B cell (primary cell): Measurements from ENCODE around the gene WASF2. TPM values are rescaled to one million over a fixed set of nuclear protein-coding genes. Genes with fewer than 3 reads are reported as not detected.
"Not testable (repeated sequence)": the region's sequence is repeated elsewhere in the genome, so short reads cannot be mapped to it uniquely, and the experiment has no call there.

ENCODE experiments used
- ATAC-seq: fragments of 200-7000 bp; cut with Tn5 transposase; one replicate; pipeline ENCODE4 v1.10.0; 2021; ENCODE audit warnings: low read depth, mild to moderate bottlenecking, moderate number of reproducible peaks, moderate library complexity
- CTCF ChIA-PET: fragments of 350-600 bp; sonication (Branson Sonifier 250); formaldehyde crosslinking; loops from one replicate; lab custom pipeline; 2021; ENCODE audit warnings: antibody characterized with exemption, inconsistent platforms; lab: Charles Lee
- POLR2A ChIA-PET: fragments of 350-600 bp; sonication (Branson Sonifier 250); formaldehyde crosslinking; loops from one replicate; lab custom pipeline; 2021; ENCODE audit warnings: antibody characterized with exemption; lab: Charles Lee
- DNase-seq: peaks from one replicate; pipeline ENCODE4 v3.0.0; 2013
- H2AFZ ChIP-seq: 2 replicates; pipeline ENCODE4 v1.6.1; 2012; ENCODE audit warnings: mild to moderate bottlenecking, low read depth, low read length; ENCODE audit not compliant: insufficient read depth, poor library complexity, severe bottlenecking
- H3K27ac ChIP-seq, 2 donors: 1 replicate in 1 of 2; 2 replicates in 1 of 2; pipeline ENCODE4 v1.5.1; 2012 to 2013; ENCODE audit warnings: low read length in 2 of 2, mild to moderate bottlenecking in 2 of 2, moderate library complexity in 1 of 2
- H3K27me3 ChIP-seq, 4 experiments: fragments of 200-600 bp in 1 of 4; sonication (generic) in 1 of 4; replicated peaks in 1 of 4; 1 replicate in 2 of 4; 2 replicates in 2 of 4; pipeline versions ENCODE4 v1.6.1 to v1.7.0; 2013 to 2016; ENCODE audit warnings: low read length in 3 of 4, mild to moderate bottlenecking in 2 of 4, mixed read lengths in 1 of 4, moderate library complexity in 1 of 4; ENCODE audit not compliant: insufficient read depth in 4 of 4, control insufficient read depth in 3 of 4; ENCODE audit errors: control extremely low read depth in 1 of 4
- H3K36me3 ChIP-seq, 2 experiments: replicated peaks in 1 of 2; 1 replicate in 1 of 2; 2 replicates in 1 of 2; pipeline versions ENCODE4 v1.6.1 to v1.7.1; 2013; ENCODE audit warnings: low read length in 1 of 2; ENCODE audit not compliant: insufficient read depth in 2 of 2, control insufficient read depth in 1 of 2; ENCODE audit errors: control extremely low read depth in 1 of 2, extremely low read depth in 1 of 2
- H3K4me1 ChIP-seq, 2 donors: fragments of 200-600 bp in 1 of 2; sonication (generic) in 1 of 2; 1 replicate in 1 of 2; 2 replicates in 1 of 2; pipeline versions ENCODE4 v1.5.1 to v1.6.1; 2013 to 2017; ENCODE audit warnings: low read length in 2 of 2; ENCODE audit not compliant: control insufficient read depth in 2 of 2, insufficient read depth in 2 of 2
- H3K4me2 ChIP-seq: replicated peaks from 2 replicates; pipeline ENCODE3; 2012; ENCODE audit warnings: mild to moderate bottlenecking, low read depth, low read length; ENCODE audit not compliant: poor library complexity, severe bottlenecking
- H3K4me3 ChIP-seq, 5 experiments: fragments of 200-600 bp in 1 of 5; sonication (generic) in 1 of 5; 1 replicate in 3 of 5; 2 replicates in 2 of 5; pipeline versions ENCODE4 v1.5.1 to v1.7.0; 2011 to 2016; ENCODE audit warnings: low read length in 4 of 5, mild to moderate bottlenecking in 4 of 5, low read depth in 2 of 5, control low read depth in 1 of 5, moderate library complexity in 1 of 5; ENCODE audit not compliant: insufficient read depth in 1 of 5; ENCODE audit errors: control extremely low read depth in 1 of 5, extremely low read depth in 1 of 5
- H3K79me2 ChIP-seq: fragments of 200-600 bp; sonication (generic); one replicate; pipeline ENCODE4 v1.6.0; 2016; ENCODE audit warnings: low read length; ENCODE audit not compliant: control insufficient read depth, insufficient read depth
- H3K9ac ChIP-seq: fragments of 200-600 bp; sonication (generic); 2 replicates; pipeline ENCODE4 v1.6.1; 2017; ENCODE audit warnings: mild to moderate bottlenecking, low read length, moderate library complexity
- H3K9me3 ChIP-seq, 3 donors: one replicate each; pipeline versions ENCODE4 v1.6.1 to v1.7.1; 2013; ENCODE audit warnings: low read length in 2 of 3; ENCODE audit not compliant: control insufficient read depth in 2 of 3, insufficient read depth in 1 of 3; ENCODE audit errors: control extremely low read depth in 1 of 3
- H4K20me1 ChIP-seq: 2 replicates; pipeline ENCODE4 v1.6.0; 2012; ENCODE audit warnings: mild to moderate bottlenecking, low read length; ENCODE audit not compliant: insufficient read depth, control insufficient read depth, poor library complexity, severe bottlenecking
- H3K27ac Mint-ChIP-seq: one replicate; pipeline ENCODE4 v1.8.0; 2021; ENCODE audit warnings: mixed read lengths
- H3K27me3 Mint-ChIP-seq: one replicate; pipeline ENCODE4 v1.8.0; 2021; ENCODE audit warnings: mixed read lengths
- H3K4me1 Mint-ChIP-seq: one replicate; pipeline ENCODE4 v1.8.0; 2021; ENCODE audit warnings: mixed read lengths
- H3K4me3 Mint-ChIP-seq: one replicate; pipeline ENCODE4 v1.8.0; 2021; ENCODE audit warnings: mixed read lengths
- H3K9me3 Mint-ChIP-seq: one replicate; pipeline ENCODE4 v1.8.0; 2022; ENCODE audit warnings: mixed read lengths; ENCODE audit not compliant: insufficient read depth
- CTCF ChIP-seq: fragments of 200-600 bp; IDR thresholded peaks from one replicate; pipeline ENCODE4 v1.8.0; 2022; ENCODE audit warnings: antibody characterized with exemption, mild to moderate bottlenecking
- EZH2 ChIP-seq: IDR thresholded peaks from 2 replicates; pipeline ENCODE4 v1.6.1; 2012; ENCODE audit warnings: borderline replicate concordance, low read depth, mild to moderate bottlenecking, moderate library complexity, low read length; ENCODE audit not compliant: insufficient read depth, poor library complexity, severe bottlenecking
- WGBS: methylation state at CpG from one replicate; pipeline ENCODE4 v1.1.5; 2013; ENCODE audit warnings: missing lambda C conversion rate; ENCODE audit not compliant: insufficient coverage; 5-methylcytosine and 5-hydroxymethylcytosine counted together
- intact Hi-C: fragments of 100-400 bp; cut with micrococcal nuclease; formaldehyde crosslinking; loops from one replicate; pipeline ENCODE4 v1.10.0; 2022
- polyA plus RNA-seq: library from polyadenylated mRNA; depleted of rRNA; stranded (reverse); fragments of >200 nt; gene quantifications from 2 replicates; pipeline ENCODE4 v1.2.3, GENCODE V29; 2012
- total RNA-seq, 2 donors: library from RNA; stranded (reverse); fragments of 120-200 nt in 1 of 2; gene quantifications; 1 replicate in 1 of 2; 2 replicates in 1 of 2; pipeline versions ENCODE4 v1.2.3 to v1.2.4, GENCODE V29; 2013 to 2022

WASF2 gene
- total and polyA plus RNA-seq, 2 donors (not counting 1 experiment from before 2014, with no cell fraction given), result 67.4 to 169 TPM

GRCh38 chr1:27408151-27408550 lies 81.8 kb downstream of the WASF2 start:
- Mint-ChIP-seq H3K27ac (peak overlapping the region; percentile 15), H3K4me3 (no peak overlapping the region), H3K9me3 (no peaks in the 10 kb centered on the region), H3K4me1 (peaks cover 45% of the 10 kb centered on the region), H3K27me3 (no peaks in the 10 kb centered on the region)
- intact Hi-C loops, result no loop called here
- Histone ChIP-seq H4K20me1 (peaks cover 10% of the 10 kb centered on the region), H3K36me3 (peaks cover 10 to 62% of the 10 kb centered on the region in 2 experiments), H3K4me1 (peaks cover 30 to 43% of the 10 kb centered on the region in 2 donors), H3K27me3 (no peaks in the 10 kb centered on the region), H3K27ac (peak overlapping the region in 1 of 2 donors; percentile 75), H3K4me3 (no peak overlapping the region), H3K9me3 (no peaks in the 10 kb centered on the region), H2AFZ (no peak overlapping the region), H3K9ac (no peak overlapping the region), H3K4me2 (no peak overlapping the region), H3K79me2 (peaks cover 4% of the 10 kb centered on the region)
- DNase-seq (no peak), ATAC-seq (no peak)
- TF ChIP-seq EZH2 (no peak), CTCF (no peak)
- WGBS, result 93% methylated on average over 9 of the region's 9 CpGs
- CTCF ChIA-PET, result interaction anchor here (0.8 to 1.5 kb wide), 3 partner anchors 8 to 199 kb away, joined by 3 to 5 read pairs (median 4); no protein-coding TSS in a partner anchor
- POLR2A ChIA-PET, result interaction anchor here (0.7 kb wide), 1 partner anchor 195 kb away, joined by 5 read pairs; no protein-coding TSS in a partner anchor

- CTCF ChIA-PET, result interaction anchor here (0.9 to 1.5 kb wide), 4 partner anchors 9 to 256 kb away, joined by 3 to 5 read pairs (median 4); no protein-coding TSS in a partner anchor
- intact Hi-C loops, POLR2A ChIA-PET, H3K9me3 ChIP-seq, H3K4me3 Mint-ChIP-seq, H3K9me3 Mint-ChIP-seq, H2AFZ ChIP-seq, H3K27me3 ChIP-seq, H3K27me3 Mint-ChIP-seq, H3K4me3 ChIP-seq, H3K79me2 ChIP-seq, H3K9ac ChIP-seq, H3K4me2 ChIP-seq: not testable (repeated sequence)
- DNase-seq (peak; percentile 56), ATAC-seq (peak; percentile 12)
- Mint-ChIP-seq H3K4me1 (peaks cover 55% of the 10 kb centered on the region), H3K27ac (peak overlapping the region; percentile 84)
- WGBS, result 78% methylated on average over 1 of the region's 2 CpGs
- H3K36me3 ChIP-seq, result peaks cover 8 to 48% of the 10 kb centered on the region in 2 experiments
- peaks cover 10% of the 10 kb centered on the region for H4K20me1 ChIP-seq
- H3K4me1 ChIP-seq, result peaks cover 43 to 57% of the 10 kb centered on the region in 2 donors
- H3K27ac ChIP-seq, result peak overlapping the region; percentile 44 to 75
These were observed 83.2 kb downstream of the WASF2 start for GRCh38 chr1:27406791-27407190.
